Measurements from ENCODE around the gene THY1. TPM values are rescaled to one million over a fixed set of nuclear protein-coding genes. Genes with fewer than 3 reads are reported as not detected.
A peak's percentile ranks its signal among the peaks of the same experiment; 100 is the strongest.

Gene THY1
- total RNA-seq, 2 experiments from 2014 or later, result not detected

GRCh38 chr11:119377112-119377901, 45.7 kb downstream of the THY1 start:
- ChIA-PET POLR2A (interaction anchor here (0.5 to 0.6 kb wide), 2 partner anchors 118 to 281 kb away, joined by 3 to 4 read pairs; no protein-coding TSS in a partner anchor), CTCF (interaction anchor here (1.0 to 6.3 kb wide), 4 partner anchors 21 to 98 kb away, joined by 3 to 109 read pairs (median 18); no protein-coding TSS in a partner anchor)
- no peak overlapping the region for H3K27ac Mint-ChIP-seq
- no peak for DNase-seq
- H3K4me3 Mint-ChIP-seq, result no peak overlapping the region
- H3K27me3 Mint-ChIP-seq (ENCODE audit: low read depth), result peaks cover 9% of the 10 kb centered on the region
- no peaks in the 10 kb centered on the region for H3K36me3 Mint-ChIP-seq (ENCODE audit: low read depth)
- peaks cover 25% of the 10 kb centered on the region for H3K4me1 Mint-ChIP-seq (ENCODE audit: low read depth)
- no peak for ATAC-seq
- no peaks in the 10 kb centered on the region for H3K9me3 Mint-ChIP-seq (ENCODE audit: insufficient read depth)

- Mint-ChIP-seq H3K36me3 (ENCODE audit: low read depth) (no peaks in the 10 kb centered on the region), H3K4me1 (ENCODE audit: low read depth) (peaks cover 22% of the 10 kb centered on the region), H3K9me3 (ENCODE audit: insufficient read depth) (no peaks in the 10 kb centered on the region), H3K27ac (no peak overlapping the region), H3K27me3 (ENCODE audit: low read depth) (peaks cover 7% of the 10 kb centered on the region), H3K4me3 (no peak overlapping the region)
- DNase-seq, result no peak
- ChIA-PET POLR2A (interaction anchor here (0.5 to 0.6 kb wide), 2 partner anchors 117 to 281 kb away, joined by 3 to 4 read pairs; no protein-coding TSS in a partner anchor), CTCF (interaction anchor here (1.0 to 5.7 kb wide), 4 partner anchors 15 to 52 kb away, joined by 3 to 109 read pairs (median 10); no protein-coding TSS in a partner anchor)
- ATAC-seq, result no peak
These were observed 46.6 kb downstream of the THY1 start for GRCh38 chr11:119376197-119376847.

GRCh38 chr11:119375337-119376196, 47.4 kb downstream of the THY1 start:
- Mint-ChIP-seq H3K4me3 (no peak overlapping the region), H3K36me3 (ENCODE audit: low read depth) (no peaks in the 10 kb centered on the region), H3K27me3 (ENCODE audit: low read depth) (peaks cover 8% of the 10 kb centered on the region), H3K9me3 (ENCODE audit: insufficient read depth) (no peaks in the 10 kb centered on the region), H3K4me1 (ENCODE audit: low read depth) (peaks cover 16% of the 10 kb centered on the region), H3K27ac (no peak overlapping the region)
- no peak for DNase-seq
- POLR2A ChIA-PET, result no interaction called here
- CTCF ChIA-PET, result interaction anchor here (1.1 to 5.7 kb wide), 8 partner anchors 14 to 99 kb away, joined by 3 to 109 read pairs (median 6); no protein-coding TSS in a partner anchor
- no peak for ATAC-seq

GRCh38 chr11:119374632-119375336, 48.2 kb downstream of the THY1 start:
- DNase-seq, result no peak

DNA sequence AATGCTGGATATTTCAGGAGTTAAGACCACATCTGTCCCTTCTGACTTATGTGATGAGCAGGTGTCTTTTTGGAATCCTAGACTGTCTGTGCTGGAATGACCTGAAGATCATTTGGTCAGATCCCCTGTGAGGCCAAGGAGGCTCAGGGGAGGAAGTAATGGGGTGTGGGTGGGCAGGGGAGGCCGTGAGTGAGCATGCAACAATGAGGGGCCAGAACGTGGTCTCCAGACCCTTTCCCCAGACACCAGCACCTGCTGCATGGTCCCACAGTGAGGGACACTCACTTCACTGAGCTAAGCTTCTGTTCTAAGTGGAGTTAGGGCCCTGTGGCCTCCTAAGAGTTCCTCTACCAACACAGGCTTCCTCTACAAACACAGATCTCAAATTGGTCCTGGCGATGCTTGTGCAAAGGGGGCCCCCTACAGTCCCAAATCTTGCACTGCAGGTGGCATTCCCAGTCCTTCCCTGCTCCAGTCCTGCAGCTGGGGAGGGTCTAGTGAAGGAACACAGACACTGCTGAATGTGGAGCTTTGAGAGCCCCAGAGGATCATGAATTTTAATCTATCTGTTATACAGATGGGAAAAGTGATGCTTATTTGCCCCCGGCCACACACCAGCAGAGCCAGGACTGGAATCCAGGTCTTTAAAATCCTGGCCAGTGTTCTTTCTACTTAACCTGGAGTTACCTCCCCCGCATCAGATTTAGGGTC, 48.9 kb downstream of the THY1 start:
- Mint-ChIP-seq H3K4me1 (ENCODE audit: low read depth) (peaks cover 16% of the 10 kb centered on the region), H3K36me3 (ENCODE audit: low read depth) (no peaks in the 10 kb centered on the region), H3K9me3 (ENCODE audit: insufficient read depth) (no peaks in the 10 kb centered on the region), H3K27me3 (ENCODE audit: low read depth) (peaks cover 9% of the 10 kb centered on the region), H3K4me3 (no peak overlapping the region), H3K27ac (no peak overlapping the region)
- ChIA-PET CTCF (interaction anchor here (0.7 to 5.7 kb wide), 16 partner anchors 7 to 308 kb away, joined by 3 to 109 read pairs (median 4); partner anchors contain the start of genes NLRX1 and USP2), POLR2A (interaction anchor here (0.5 to 1.2 kb wide), 2 partner anchors 53 to 233 kb away, joined by 3 to 5 read pairs; no protein-coding TSS in a partner anchor)
- peak; percentile 45 for ATAC-seq
- DNase-seq, result peak; percentile 55

More at GRCh38 chr11:119374632-119375336, 48.2 kb downstream of the THY1 start:
- Mint-ChIP-seq H3K36me3 (ENCODE audit: low read depth) (no peaks in the 10 kb centered on the region), H3K27me3 (ENCODE audit: low read depth) (peaks cover 11% of the 10 kb centered on the region), H3K9me3 (ENCODE audit: insufficient read depth) (no peaks in the 10 kb centered on the region), H3K4me3 (no peak overlapping the region), H3K4me1 (ENCODE audit: low read depth) (peaks cover 16% of the 10 kb centered on the region), H3K27ac (no peak overlapping the region)
- no peak for ATAC-seq
- ChIA-PET CTCF (interaction anchor here (1.1 to 5.7 kb wide), 11 partner anchors 10 to 113 kb away, joined by 3 to 109 read pairs (median 5); no protein-coding TSS in a partner anchor), POLR2A (interaction anchor here (1.2 kb wide), 1 partner anchor 54 kb away, joined by 3 read pairs; no protein-coding TSS in a partner anchor)

DNA sequence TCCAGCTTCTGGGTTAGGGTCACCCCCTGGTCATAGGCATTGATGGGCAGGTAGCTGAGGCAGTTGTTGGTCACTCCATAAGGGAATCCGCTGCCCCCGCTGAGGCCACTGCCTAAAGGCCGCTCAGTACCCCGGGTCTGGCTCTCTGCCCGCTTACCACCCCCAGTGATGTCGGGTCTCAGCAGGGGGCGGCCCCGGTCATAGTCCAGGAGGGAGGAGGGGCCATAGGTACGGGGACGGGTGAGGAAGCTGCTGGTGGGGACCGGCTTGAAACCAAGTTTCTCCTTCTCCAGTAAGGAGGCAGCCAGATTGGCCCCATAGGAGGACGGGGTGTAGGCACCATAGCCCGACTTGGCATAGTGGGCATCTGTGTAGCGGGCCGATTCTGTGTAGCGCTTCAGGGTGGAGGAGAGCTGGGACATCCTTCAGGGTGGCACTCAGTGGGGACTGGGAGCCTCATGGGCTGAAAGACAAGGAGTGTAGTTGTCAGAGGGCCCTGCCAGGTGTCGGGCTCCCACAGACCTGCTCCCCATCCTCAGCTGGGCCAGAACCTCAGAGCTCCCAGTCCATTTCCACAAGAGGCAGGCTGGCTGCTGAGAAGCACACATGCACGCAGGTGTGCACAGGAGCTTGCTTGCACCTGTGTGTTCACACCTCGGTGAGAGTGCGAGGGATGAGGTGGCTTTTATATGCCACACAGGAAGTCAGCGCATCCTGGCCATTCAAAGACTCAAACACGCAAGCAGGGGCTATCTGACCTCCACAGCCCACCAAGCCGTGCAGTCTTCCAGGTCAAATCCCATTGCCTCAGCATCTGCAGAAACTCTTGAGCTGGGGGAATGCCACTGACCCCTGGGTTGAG, 49.7 kb downstream of the THY1 start:
- H3K27me3 Mint-ChIP-seq (ENCODE audit: low read depth), result peaks cover 9% of the 10 kb centered on the region
- H3K4me3 Mint-ChIP-seq, result no peak overlapping the region
- POLR2A ChIA-PET, result interaction anchor here (0.5 to 1.2 kb wide), 2 partner anchors 53 to 233 kb away, joined by 3 to 5 read pairs; no protein-coding TSS in a partner anchor
- H3K27ac Mint-ChIP-seq, result no peak overlapping the region
- H3K4me1 Mint-ChIP-seq (ENCODE audit: low read depth), result peaks cover 16% of the 10 kb centered on the region
- ATAC-seq (no peak), DNase-seq (no peak)
- H3K9me3 Mint-ChIP-seq (ENCODE audit: insufficient read depth), result no peaks in the 10 kb centered on the region
- CTCF ChIA-PET, result interaction anchor here (0.7 to 5.7 kb wide), 13 partner anchors 8 to 308 kb away, joined by 3 to 109 read pairs (median 4); partner anchors contain the start of genes NLRX1 and USP2
- no peaks in the 10 kb centered on the region for H3K36me3 Mint-ChIP-seq (ENCODE audit: low read depth)

- DNase-seq (no peak), ATAC-seq (no peak)
- H3K36me3 Mint-ChIP-seq (ENCODE audit: low read depth), result no peaks in the 10 kb centered on the region
- no peak overlapping the region for H3K27ac Mint-ChIP-seq
- POLR2A ChIA-PET, result no interaction called here
- H3K4me3 Mint-ChIP-seq, result no peak overlapping the region
- CTCF ChIA-PET, result interaction anchor here (1.3 to 5.7 kb wide), 4 partner anchors 8 to 51 kb away, joined by 4 to 109 read pairs (median 9); no protein-coding TSS in a partner anchor
- peaks cover 14% of the 10 kb centered on the region for H3K4me1 Mint-ChIP-seq (ENCODE audit: low read depth)
- peaks cover 9% of the 10 kb centered on the region for H3K27me3 Mint-ChIP-seq (ENCODE audit: low read depth)
- no peaks in the 10 kb centered on the region for H3K9me3 Mint-ChIP-seq (ENCODE audit: insufficient read depth)
These were observed 50.5 kb downstream of the THY1 start for GRCh38 chr11:119372260-119373058.

GRCh38 chr11:119371778-119372182, 51.2 kb downstream of the THY1 start:
- ChIA-PET POLR2A (no interaction called here), CTCF (interaction anchor here (1.6 to 5.7 kb wide), 3 partner anchors 9 to 16 kb away, joined by 10 to 109 read pairs (median 13); partner anchors contain the start of gene USP2)
- H3K9me3 Mint-ChIP-seq (ENCODE audit: insufficient read depth), result no peaks in the 10 kb centered on the region
- H3K27me3 Mint-ChIP-seq (ENCODE audit: low read depth), result peaks cover 11% of the 10 kb centered on the region
- H3K4me3 Mint-ChIP-seq, result no peak overlapping the region
- ATAC-seq (no peak), DNase-seq (no peak)
- no peak overlapping the region for H3K27ac Mint-ChIP-seq
- peaks cover 13% of the 10 kb centered on the region for H3K4me1 Mint-ChIP-seq (ENCODE audit: low read depth)
- H3K36me3 Mint-ChIP-seq (ENCODE audit: low read depth), result no peaks in the 10 kb centered on the region

DNA sequence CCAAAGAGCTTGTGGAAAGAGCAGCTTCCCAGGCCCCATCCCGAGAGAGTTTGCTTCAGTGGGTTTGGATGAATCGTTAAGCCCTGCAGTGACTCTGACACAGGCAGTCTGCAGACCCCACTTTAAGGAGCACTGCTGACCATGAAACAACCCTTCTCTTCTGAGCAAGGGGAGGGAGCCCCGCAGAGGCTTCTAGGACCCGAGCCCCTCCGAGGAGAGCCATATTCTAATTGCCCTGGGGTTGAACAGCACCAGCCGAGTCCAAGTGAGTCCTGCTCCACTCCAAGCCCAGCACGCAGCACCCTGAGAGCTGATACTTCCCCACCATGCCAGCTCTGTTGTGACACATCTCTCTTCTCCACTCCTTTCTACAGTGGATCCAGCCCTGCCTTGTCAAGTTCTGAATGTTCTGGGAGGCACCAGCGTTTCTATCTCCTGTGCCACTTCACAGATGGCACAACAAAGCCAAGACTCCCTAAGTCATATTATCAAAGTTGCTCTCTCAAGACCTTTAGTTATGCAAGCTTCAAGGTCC, 51.8 kb downstream of the THY1 start:
- Mint-ChIP-seq H3K27ac (no peak overlapping the region), H3K9me3 (ENCODE audit: insufficient read depth) (no peaks in the 10 kb centered on the region), H3K36me3 (ENCODE audit: low read depth) (no peaks in the 10 kb centered on the region), H3K27me3 (ENCODE audit: low read depth) (peaks cover 16% of the 10 kb centered on the region), H3K4me1 (ENCODE audit: low read depth) (peaks cover 13% of the 10 kb centered on the region), H3K4me3 (no peak overlapping the region)
- POLR2A ChIA-PET, result no interaction called here
- DNase-seq (no peak), ATAC-seq (no peak)
- CTCF ChIA-PET, result interaction anchor here (1.6 to 2.1 kb wide), 2 partner anchors 10 to 15 kb away, joined by 10 to 13 read pairs; partner anchors contain the start of gene USP2
